ENCODE measurements around the gene CEP192. TPM values are rescaled to one million over a fixed set of nuclear protein-coding genes. Genes with fewer than 3 reads are reported as not detected.

The CEP192 gene
- total RNA-seq, 1 donor from 2014 or later = 13.9 TPM

DNA sequence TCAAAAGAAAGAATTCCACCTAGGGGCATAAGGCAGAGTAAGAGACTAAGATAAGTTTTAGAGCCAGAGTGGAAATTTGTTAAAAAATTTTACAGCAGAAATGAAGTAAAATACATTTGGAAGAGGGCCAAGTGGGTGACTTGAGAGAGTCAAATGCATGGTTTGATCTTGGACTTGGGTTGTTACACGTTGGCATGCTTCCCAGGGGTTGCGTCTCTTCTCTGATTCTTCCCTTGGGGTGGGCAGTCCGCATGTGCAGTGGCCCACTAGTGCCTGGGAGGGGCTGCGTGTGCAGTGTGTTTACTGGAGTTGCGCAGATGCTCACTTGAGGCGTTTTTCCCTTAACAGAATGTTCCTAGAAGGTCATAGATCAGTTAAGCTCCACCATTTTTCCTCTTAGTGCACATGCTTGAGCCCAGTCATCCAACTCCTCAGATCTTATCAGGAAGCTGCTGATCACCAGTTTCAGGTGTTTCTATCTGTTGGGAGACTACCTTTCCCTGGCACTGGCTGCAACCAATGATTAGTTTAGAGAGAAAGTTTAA lies 30.2 kb upstream of the CEP192 start:
- DNase-seq (ENCODE audit: low read depth) (no peak), FAIRE-seq (no peak)
- Histone ChIP-seq H3K27ac (ENCODE audit: low read depth, low read length) (no peak overlapping the region), H2AFZ (ENCODE audit: low read depth, low read length) (no peak overlapping the region), H3K4me2 (ENCODE audit: low read length) (no peak overlapping the region), H4K20me1 (ENCODE audit: insufficient read depth, low read length) (peaks cover 19% of the 10 kb centered on the region), H3K4me1 (ENCODE audit: insufficient read depth, low read length) (no peaks in the 10 kb centered on the region), H3K36me3 (ENCODE audit: insufficient read depth, low read length) (peaks cover 15% of the 10 kb centered on the region), H3K79me2 (ENCODE audit: insufficient read depth, low read length) (peaks cover 39% of the 10 kb centered on the region), H3K9ac (ENCODE audit: low read length) (no peak overlapping the region), H3K9me3 (ENCODE audit: insufficient read depth, low read depth, low read length) (no peaks in the 10 kb centered on the region), H3K27me3 (ENCODE audit: insufficient read depth, low read length) (no peaks in the 10 kb centered on the region), H3K4me3 (ENCODE audit: insufficient read depth, low read depth, low read length) (no peak overlapping the region)
- no peak for TF ChIP-seq EZH2 (IDR thresholded peaks at IDR 0.05; ENCODE audit: insufficient read depth, low read length)
- TF ChIP-seq, protein P1, sequence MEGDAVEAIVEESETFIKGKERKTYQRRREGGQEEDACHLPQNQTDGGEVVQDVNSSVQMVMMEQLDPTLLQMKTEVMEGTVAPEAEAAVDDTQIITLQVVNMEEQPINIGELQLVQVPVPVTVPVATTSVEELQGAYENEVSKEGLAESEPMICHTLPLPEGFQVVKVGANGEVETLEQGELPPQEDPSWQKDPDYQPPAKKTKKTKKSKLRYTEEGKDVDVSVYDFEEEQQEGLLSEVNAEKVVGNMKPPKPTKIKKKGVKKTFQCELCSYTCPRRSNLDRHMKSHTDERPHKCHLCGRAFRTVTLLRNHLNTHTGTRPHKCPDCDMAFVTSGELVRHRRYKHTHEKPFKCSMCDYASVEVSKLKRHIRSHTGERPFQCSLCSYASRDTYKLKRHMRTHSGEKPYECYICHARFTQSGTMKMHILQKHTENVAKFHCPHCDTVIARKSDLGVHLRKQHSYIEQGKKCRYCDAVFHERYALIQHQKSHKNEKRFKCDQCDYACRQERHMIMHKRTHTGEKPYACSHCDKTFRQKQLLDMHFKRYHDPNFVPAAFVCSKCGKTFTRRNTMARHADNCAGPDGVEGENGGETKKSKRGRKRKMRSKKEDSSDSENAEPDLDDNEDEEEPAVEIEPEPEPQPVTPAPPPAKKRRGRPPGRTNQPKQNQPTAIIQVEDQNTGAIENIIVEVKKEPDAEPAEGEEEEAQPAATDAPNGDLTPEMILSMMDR (IDR thresholded peaks at IDR 0.05; ENCODE audit: insufficient read depth, low read depth, low read length) = no peak
- Mint-ChIP-seq H3K4me3 (ENCODE audit: unreplicated experiment) (no peak overlapping the region), H3K27ac (ENCODE audit: unreplicated experiment) (no peak overlapping the region), H3K9me3 (ENCODE audit: unreplicated experiment) (no peaks in the 10 kb centered on the region), H3K27me3 (ENCODE audit: low read depth, unreplicated experiment) (no peaks in the 10 kb centered on the region), H3K4me1 (ENCODE audit: low read depth, unreplicated experiment) (no peaks in the 10 kb centered on the region), H3K36me3 (ENCODE audit: low read depth, unreplicated experiment) (peaks cover 18% of the 10 kb centered on the region)

DNA sequence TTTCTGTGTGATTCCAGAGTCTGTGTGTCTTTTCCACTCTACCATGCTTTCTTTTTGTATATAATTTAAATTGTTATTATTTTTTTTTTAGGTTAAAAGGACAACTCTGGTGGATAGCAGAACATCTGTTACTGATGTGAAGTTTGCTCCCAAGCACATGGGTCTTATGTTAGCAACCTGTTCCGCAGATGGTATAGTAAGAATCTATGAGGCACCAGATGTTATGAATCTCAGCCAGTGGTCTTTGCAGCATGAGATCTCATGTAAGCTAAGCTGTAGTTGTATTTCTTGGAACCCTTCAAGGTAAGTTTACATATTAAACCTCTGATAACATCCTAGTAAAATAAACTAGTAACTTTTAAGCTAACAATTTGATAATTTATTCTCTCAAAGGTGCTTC lies 28.1 kb upstream of the CEP192 start:
- peaks cover 39% of the 10 kb centered on the region for H3K79me2 ChIP-seq (ENCODE audit: insufficient read depth, low read length)
- H3K36me3 Mint-ChIP-seq (ENCODE audit: low read depth, unreplicated experiment) = peaks cover 18% of the 10 kb centered on the region
- DNase-seq (ENCODE audit: low read depth) = no peak

DNA sequence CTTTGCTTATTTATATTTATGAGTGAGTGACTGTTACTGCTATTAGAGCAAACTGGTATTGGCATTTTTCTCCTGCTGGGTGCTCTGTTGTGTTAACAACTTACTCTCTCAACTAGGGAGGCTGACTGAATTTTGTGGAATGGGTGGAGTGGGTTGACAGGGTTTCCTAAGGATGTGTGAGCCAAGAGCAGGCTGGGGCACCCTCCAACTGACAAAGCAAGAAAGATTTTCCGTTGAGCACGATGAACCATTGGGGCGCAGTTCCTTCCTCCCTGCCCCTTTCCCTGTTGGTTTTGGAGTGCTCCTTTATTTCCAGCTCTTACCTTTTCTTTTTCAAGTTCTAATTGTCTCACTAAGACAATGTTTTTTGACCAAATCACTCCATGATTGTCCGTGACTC lies 23.0 kb upstream of the CEP192 start:
- H3K9me3 ChIP-seq (ENCODE audit: insufficient read depth, low read depth, low read length) = no peaks in the 10 kb centered on the region
- H3K4me1 ChIP-seq (ENCODE audit: insufficient read depth, low read length) = no peaks in the 10 kb centered on the region
- no peaks in the 10 kb centered on the region for H4K20me1 ChIP-seq (ENCODE audit: insufficient read depth, low read length)
- H3K27me3 ChIP-seq (ENCODE audit: insufficient read depth, low read length) = no peaks in the 10 kb centered on the region
- no peak overlapping the region for H3K4me2 ChIP-seq (ENCODE audit: low read length)
- no peak overlapping the region for H3K4me3 ChIP-seq (ENCODE audit: insufficient read depth, low read depth, low read length)
- H3K27ac ChIP-seq (ENCODE audit: low read depth, low read length) = no peak overlapping the region
- Mint-ChIP-seq H3K27me3 (ENCODE audit: low read depth, unreplicated experiment) (no peaks in the 10 kb centered on the region), H3K27ac (ENCODE audit: unreplicated experiment) (no peak overlapping the region), H3K36me3 (ENCODE audit: low read depth, unreplicated experiment) (peaks cover 20% of the 10 kb centered on the region), H3K9me3 (ENCODE audit: unreplicated experiment) (no peaks in the 10 kb centered on the region), H3K4me1 (ENCODE audit: low read depth, unreplicated experiment) (peaks cover 1% of the 10 kb centered on the region), H3K4me3 (ENCODE audit: unreplicated experiment) (no peak overlapping the region)
- H3K9ac ChIP-seq (ENCODE audit: low read length) = no peak overlapping the region
- H3K79me2 ChIP-seq (ENCODE audit: insufficient read depth, low read length) = no peaks in the 10 kb centered on the region
- FAIRE-seq (no peak), DNase-seq (ENCODE audit: low read depth) (no peak)
- no peak overlapping the region for H2AFZ ChIP-seq (ENCODE audit: low read depth, low read length)
- no peak for TF ChIP-seq EZH2 (IDR thresholded peaks at IDR 0.05; ENCODE audit: insufficient read depth, low read length)
- TF ChIP-seq, protein P1 (IDR thresholded peaks at IDR 0.05; ENCODE audit: insufficient read depth, low read depth, low read length) = no peak
- peaks cover 32% of the 10 kb centered on the region for H3K36me3 ChIP-seq (ENCODE audit: insufficient read depth, low read length)

More for the DNA sequence above, 28.1 kb upstream of the CEP192 start:
- Histone ChIP-seq H3K27me3 (ENCODE audit: insufficient read depth, low read length) (no peaks in the 10 kb centered on the region), H3K4me2 (ENCODE audit: low read length) (no peak overlapping the region), H4K20me1 (ENCODE audit: insufficient read depth, low read length) (peaks cover 19% of the 10 kb centered on the region), H3K27ac (ENCODE audit: low read depth, low read length) (no peak overlapping the region), H3K36me3 (ENCODE audit: insufficient read depth, low read length) (peaks cover 18% of the 10 kb centered on the region), H2AFZ (ENCODE audit: low read depth, low read length) (no peak overlapping the region), H3K9ac (ENCODE audit: low read length) (no peak overlapping the region), H3K4me1 (ENCODE audit: insufficient read depth, low read length) (no peaks in the 10 kb centered on the region), H3K9me3 (ENCODE audit: insufficient read depth, low read depth, low read length) (no peaks in the 10 kb centered on the region), H3K4me3 (ENCODE audit: insufficient read depth, low read depth, low read length) (no peak overlapping the region)
- TF ChIP-seq EZH2 (IDR thresholded peaks at IDR 0.05; ENCODE audit: insufficient read depth, low read length) = no peak
- TF ChIP-seq, protein P1 (IDR thresholded peaks at IDR 0.05; ENCODE audit: insufficient read depth, low read depth, low read length) = no peak
- Mint-ChIP-seq H3K4me3 (ENCODE audit: unreplicated experiment) (no peak overlapping the region), H3K27ac (ENCODE audit: unreplicated experiment) (no peak overlapping the region), H3K27me3 (ENCODE audit: low read depth, unreplicated experiment) (no peaks in the 10 kb centered on the region), H3K4me1 (ENCODE audit: low read depth, unreplicated experiment) (no peaks in the 10 kb centered on the region), H3K9me3 (ENCODE audit: unreplicated experiment) (no peaks in the 10 kb centered on the region)
- no peak for FAIRE-seq
